ENCODE data around the gene UNC119. TPM values are rescaled to one million over a fixed set of nuclear protein-coding genes. Genes with fewer than 3 reads are reported as not detected.

UNC119 gene
- total RNA-seq, 4 donors from 2014 or later: 15.7 to 26.5 (median 20.8) TPM

DNA sequence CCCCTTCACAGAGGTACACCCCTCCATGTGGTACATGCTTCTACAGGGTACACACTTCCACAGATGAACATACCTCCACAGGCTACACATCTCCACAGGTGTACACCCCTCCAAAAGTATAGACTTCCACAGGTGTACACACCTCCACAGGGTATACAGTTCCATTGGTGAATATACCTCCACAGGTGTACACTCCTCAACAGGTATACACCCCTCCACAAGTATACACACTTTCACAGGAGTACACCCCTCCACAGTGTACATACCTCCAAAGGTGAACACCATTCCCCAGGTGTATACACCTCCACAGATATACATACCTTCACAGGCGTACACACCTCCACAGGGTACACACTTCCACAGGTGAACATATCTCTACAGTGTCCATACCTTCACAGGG is 36.9 kb downstream of the UNC119 start:
- TF ChIP-seq, protein P1, sequence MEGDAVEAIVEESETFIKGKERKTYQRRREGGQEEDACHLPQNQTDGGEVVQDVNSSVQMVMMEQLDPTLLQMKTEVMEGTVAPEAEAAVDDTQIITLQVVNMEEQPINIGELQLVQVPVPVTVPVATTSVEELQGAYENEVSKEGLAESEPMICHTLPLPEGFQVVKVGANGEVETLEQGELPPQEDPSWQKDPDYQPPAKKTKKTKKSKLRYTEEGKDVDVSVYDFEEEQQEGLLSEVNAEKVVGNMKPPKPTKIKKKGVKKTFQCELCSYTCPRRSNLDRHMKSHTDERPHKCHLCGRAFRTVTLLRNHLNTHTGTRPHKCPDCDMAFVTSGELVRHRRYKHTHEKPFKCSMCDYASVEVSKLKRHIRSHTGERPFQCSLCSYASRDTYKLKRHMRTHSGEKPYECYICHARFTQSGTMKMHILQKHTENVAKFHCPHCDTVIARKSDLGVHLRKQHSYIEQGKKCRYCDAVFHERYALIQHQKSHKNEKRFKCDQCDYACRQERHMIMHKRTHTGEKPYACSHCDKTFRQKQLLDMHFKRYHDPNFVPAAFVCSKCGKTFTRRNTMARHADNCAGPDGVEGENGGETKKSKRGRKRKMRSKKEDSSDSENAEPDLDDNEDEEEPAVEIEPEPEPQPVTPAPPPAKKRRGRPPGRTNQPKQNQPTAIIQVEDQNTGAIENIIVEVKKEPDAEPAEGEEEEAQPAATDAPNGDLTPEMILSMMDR (IDR thresholded peaks at IDR 0.05; ENCODE audit: low read depth): no peak

DNA sequence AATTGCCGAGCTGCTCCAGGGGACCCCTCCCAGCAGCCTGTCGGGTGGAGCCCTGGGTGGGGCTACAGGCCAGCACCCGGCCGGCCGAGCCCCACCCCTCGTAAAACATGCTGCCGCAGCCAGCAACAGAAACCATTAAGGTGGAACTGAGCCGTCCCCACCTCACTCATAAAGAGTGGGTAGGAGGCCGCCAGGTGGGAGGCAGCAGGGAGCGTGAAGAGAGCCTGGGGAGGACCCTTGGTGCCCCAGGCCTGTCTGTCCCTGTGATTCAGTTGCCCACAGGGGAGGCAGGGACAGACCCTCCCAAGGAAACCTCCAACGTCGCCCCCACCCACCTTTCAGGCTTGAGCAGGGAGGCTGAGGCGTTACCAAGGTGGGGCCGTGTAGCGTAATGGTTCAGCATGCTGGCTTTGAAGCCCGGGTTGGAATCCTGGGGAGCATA is 37.8 kb downstream of the UNC119 start:
- TF ChIP-seq, protein P1 (IDR thresholded peaks at IDR 0.05; ENCODE audit: low read depth): no peak

DNA sequence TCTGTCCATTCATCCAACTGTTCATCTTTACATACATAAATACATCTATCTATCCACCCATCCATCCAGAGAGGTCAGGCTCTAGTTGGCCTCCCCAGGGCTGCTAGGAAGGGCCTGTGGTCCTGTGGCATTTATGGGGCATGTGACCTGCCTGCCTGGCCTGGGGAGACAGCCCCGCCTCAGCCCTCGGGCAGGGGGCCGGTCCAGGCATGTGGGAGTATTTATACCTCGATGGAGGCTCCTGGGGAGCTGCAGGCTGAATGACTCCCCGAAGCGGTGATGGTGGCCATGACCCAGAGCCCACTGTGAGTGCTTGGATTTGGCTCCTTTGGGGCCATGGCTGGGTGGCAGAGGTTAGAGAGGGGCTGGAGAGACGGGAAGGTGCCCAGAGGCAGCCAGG is 38.9 kb downstream of the UNC119 start:
- TF ChIP-seq, protein P1 (IDR thresholded peaks at IDR 0.05; ENCODE audit: low read depth): no peak

DNA sequence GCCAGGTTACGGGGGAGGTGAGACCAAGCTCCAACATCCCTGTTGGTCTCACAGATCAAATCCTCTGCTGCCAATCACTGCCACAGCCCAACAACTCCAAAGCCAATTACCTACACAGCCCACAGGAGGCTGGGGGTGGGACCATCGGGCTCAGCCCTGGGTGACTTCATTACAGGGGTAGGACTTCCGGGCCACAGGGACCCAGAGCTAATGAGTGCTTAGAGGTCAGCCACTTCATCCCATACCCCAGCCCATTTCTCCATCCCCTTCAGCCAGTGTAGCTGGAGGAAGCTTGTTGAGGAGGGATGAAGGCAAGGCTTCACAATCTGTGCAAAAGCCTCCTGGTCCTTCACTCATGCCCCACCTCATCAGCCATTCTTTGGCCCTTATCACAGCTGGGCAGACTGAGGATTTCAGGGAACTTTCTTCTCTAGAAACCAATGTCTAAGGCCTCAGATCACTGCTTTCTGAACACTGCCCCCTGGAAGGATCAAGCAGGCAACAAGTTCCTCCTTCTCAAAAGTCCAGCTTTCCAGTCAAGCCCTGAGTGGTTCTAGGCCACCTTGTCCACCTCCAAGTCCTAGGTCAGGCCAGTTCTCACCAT is 40.5 kb downstream of the UNC119 start:
- TF ChIP-seq, protein P1 (IDR thresholded peaks at IDR 0.05; ENCODE audit: low read depth): no peak

DNA sequence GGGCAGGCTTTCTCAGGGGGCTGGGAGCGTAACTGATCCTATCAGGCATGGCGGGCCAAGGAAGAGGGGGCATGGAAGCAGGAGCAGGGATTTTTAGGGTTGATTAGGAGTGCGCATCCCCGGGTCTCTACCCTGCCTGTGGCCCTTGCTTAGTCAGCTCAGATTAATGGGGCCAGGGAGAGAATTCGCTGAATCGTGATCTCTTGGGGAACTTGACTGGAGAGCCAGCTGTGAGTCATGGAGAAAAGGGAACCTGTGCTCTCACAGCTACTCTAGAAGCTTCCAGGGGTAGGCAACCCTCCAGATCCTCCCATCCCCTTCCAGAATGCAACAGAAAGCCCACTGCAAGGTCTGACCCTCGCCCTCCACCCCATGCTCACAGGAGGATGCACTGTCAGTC is 42.6 kb downstream of the UNC119 start:
- TF ChIP-seq, protein P1 (IDR thresholded peaks at IDR 0.05; ENCODE audit: low read depth): no peak

DNA sequence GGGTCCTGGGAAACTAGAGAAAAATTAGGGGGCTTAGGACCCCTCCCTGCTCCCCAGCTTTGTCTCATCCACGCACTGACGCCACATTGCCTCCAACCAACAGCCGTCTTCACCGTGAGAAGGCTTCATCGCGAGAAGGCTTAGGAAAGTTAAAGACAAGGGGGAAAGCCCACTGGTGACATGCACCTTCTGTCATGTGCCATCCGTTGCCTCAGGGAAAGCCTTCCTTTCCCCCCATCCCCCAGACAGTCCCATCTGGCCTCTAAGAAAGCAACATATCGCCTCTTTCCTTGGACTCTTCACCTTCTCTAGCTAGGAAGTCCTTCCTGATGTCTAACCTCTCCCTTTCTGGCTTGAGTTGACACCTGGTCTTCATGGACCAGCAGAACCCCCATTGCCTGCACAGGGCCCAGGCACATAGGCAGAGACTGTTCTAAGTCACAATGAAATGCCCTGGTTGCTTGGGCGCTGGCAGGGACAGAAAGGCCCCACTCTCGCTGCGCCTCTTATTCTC is 44.2 kb downstream of the UNC119 start:
- TF ChIP-seq, protein P1 (IDR thresholded peaks at IDR 0.05; ENCODE audit: low read depth): no peak

DNA sequence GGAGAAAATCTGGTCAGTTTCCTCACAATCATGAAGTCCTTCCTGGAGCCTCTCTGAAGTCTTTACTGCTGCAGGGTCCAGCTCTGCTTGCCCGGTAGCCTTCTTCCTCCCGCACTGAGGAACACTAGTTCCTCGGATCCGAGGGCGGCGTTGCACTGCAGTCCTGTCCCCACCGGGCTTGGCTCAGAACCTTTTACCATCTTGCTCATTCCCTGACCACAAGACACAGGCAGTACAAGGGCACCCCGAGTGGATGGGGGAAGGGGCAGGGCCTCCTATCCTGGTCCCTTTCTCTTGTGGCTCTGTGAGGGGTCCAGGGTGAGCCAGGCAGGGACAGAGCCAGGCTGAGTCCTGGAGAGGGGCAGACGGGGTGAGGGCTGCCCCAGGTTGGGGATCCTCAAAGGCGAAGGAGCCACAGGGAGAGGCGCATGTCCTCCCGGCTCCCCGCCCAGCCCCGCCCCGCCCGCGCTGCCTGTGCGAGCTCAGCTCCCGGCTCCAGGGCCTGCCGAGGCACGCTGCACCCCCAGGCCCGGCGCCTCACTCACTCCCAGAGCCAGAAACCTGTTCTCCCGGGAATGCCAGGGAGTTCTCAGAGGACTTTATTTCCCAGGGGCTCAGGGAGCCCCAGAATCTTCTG is 44.7 kb downstream of the UNC119 start:
- TF ChIP-seq, protein P1 (IDR thresholded peaks at IDR 0.05; ENCODE audit: low read depth): no peak

Data from subcutaneous adipose tissue (tissue), 4 donors.